Measurements from ENCODE around the gene GSTM2. TPM values are rescaled to one million over a fixed set of nuclear protein-coding genes. Genes with fewer than 3 reads are reported as not detected.

Gene GSTM2
- total RNA-seq, 2 donors from 2014 or later, result 49.0 to 72.4 TPM

DNA sequence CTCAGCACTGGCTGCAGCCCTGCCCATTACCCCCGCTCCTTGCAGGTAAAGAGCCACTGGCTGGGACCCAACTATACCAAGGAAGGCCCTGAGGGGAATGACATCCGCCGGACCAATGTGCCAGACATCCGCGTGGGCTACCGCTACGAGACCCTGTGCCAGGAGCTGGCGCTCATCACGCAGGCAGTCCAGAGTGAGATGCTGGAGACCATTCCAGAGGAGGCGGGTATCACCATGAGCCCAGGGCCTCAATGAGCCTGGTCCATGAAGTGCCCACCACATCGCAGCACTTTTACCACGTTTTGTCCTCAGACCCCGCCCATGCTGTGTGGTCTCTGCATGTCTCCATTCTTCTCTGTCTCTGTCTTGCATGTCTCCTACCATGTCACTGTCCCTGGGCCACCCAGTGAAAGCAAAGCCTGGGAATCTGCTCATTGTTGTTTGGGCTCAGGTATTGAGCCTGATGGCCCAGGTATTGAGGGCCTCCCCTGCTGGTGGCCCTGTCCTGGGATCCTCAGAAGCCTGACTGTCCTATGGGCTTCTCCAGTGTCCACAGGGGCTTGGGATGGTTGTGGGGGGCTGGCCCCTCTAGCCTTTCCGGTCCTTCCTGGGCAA lies 36.9 kb upstream of the GSTM2 start:
- H3K27me3 ChIP-seq (replicated peaks; ENCODE audit: insufficient read depth), result no peaks in the 10 kb centered on the region
- H3K36me3 ChIP-seq, result peaks cover 52% of the 10 kb centered on the region
- no peak overlapping the region for H3K4me3 ChIP-seq
- DNase-seq (ENCODE audit: low spot score), result no peak
- ATAC-seq (ENCODE audit: insufficient number of reproducible peaks, low FRiP score, low read depth), result no peak
- no peak overlapping the region for H3K27ac ChIP-seq
- TF ChIP-seq, protein P1, sequence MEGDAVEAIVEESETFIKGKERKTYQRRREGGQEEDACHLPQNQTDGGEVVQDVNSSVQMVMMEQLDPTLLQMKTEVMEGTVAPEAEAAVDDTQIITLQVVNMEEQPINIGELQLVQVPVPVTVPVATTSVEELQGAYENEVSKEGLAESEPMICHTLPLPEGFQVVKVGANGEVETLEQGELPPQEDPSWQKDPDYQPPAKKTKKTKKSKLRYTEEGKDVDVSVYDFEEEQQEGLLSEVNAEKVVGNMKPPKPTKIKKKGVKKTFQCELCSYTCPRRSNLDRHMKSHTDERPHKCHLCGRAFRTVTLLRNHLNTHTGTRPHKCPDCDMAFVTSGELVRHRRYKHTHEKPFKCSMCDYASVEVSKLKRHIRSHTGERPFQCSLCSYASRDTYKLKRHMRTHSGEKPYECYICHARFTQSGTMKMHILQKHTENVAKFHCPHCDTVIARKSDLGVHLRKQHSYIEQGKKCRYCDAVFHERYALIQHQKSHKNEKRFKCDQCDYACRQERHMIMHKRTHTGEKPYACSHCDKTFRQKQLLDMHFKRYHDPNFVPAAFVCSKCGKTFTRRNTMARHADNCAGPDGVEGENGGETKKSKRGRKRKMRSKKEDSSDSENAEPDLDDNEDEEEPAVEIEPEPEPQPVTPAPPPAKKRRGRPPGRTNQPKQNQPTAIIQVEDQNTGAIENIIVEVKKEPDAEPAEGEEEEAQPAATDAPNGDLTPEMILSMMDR (IDR thresholded peaks at IDR 0.05), result no peak
- H3K4me1 ChIP-seq (ENCODE audit: control insufficient read depth in 1 of 2, low read depth in 2 of 2), result peaks cover under 1 to 3% of the 10 kb centered on the region in 2 donors
- no peaks in the 10 kb centered on the region for H3K9me3 ChIP-seq

DNA sequence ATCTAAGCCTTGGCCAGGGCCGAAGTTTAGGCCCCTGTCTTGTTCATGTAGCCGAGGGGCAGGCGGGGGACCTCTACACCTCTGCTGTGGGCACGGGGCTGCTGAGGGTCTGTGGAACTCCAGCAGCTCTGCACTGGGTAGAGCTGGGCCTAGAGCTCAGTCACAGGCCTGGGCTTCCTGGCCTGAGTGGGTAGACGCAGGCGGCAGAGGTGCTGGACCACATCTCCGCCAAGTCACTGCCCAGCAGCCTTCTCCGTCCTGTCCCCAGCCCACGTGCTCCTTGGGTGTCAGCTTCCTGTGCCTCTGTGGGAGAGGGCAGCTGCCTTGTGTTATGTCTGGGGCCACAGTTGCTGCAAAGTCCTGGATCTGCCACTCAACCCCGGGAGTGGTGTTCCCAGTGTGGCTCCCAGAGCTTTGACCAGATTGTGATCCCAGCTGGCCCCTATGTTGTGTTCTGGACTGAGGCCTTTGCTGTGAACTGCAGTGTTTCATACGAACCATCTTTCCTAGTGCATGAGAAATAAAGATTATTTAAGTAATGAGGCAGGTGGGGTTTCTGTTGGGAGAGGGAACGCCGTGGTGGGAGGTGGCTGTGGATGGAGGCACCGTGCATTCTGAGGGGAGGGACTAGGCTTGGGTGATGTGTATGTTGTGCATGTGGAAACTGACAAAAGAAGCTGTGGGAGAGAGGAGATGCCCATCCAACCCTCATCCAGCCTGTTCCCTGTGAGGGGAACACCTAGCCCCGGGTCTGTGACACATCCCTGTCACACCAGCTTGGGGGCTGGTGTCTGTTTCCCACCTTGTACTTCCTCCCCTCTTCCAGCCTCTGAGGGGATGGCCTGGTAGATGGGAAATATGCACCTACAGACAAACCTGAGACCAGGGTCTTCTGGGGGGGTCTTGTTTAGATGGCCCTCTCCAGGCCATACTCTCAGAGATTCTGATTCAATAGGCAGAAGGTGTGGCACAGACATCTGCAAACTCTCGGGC lies 36.0 kb upstream of the GSTM2 start:
- Histone ChIP-seq H3K27me3 (replicated peaks; ENCODE audit: insufficient read depth) (no peaks in the 10 kb centered on the region), H3K36me3 (peaks cover 44% of the 10 kb centered on the region), H3K9me3 (no peaks in the 10 kb centered on the region), H3K4me1 (ENCODE audit: control insufficient read depth in 1 of 2, low read depth in 2 of 2) (peaks cover 4 to 6% of the 10 kb centered on the region in 2 donors), H3K27ac (no peak overlapping the region), H3K4me3 (no peak overlapping the region)
- TF ChIP-seq, protein P1 (IDR thresholded peaks at IDR 0.05), result no peak
- ATAC-seq (ENCODE audit: insufficient number of reproducible peaks, low FRiP score, low read depth) (no peak), DNase-seq (ENCODE audit: low spot score) (no peak)

DNA sequence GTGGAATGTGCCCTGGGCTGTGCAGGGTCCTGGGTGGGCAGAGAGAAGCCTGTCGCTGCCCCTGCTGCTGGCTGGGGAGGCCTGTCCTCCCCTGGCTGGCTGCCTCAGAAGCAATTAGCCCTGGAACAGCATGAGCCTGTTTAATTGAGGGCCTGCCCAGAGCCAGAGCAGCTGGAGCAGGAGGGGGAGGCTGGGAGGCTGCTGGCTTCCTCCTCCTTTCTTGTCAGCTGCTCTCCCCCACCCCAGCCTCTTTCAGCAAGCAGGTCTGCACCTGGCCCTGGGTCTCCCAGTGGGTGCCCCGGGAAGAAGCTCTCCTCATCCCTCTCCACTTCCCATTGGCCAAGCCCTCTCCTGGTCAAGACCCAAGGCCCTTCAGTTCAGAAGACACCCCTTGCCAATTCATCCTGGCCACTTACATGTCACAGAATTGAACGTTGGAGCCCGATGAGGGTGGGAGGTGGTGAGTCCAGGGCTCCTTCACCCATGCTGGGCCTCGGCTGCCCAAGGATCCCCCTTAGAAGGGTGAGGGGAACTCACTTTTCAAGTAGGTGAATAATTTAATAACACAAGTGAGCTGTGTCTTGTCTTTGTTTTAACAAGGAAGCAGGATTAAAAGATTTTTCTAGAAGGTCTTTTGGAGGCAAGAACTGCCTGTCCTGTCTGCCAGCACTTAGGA lies 35.0 kb upstream of the GSTM2 start:
- peaks cover 35% of the 10 kb centered on the region for H3K36me3 ChIP-seq
- H3K4me1 ChIP-seq (ENCODE audit: control insufficient read depth in 1 of 2, low read depth in 2 of 2), result peaks cover 4 to 6% of the 10 kb centered on the region in 2 donors
- ATAC-seq (ENCODE audit: insufficient number of reproducible peaks, low FRiP score, low read depth) (no peak), DNase-seq (ENCODE audit: low spot score) (no peak)
- H3K27me3 ChIP-seq (replicated peaks; ENCODE audit: insufficient read depth), result no peaks in the 10 kb centered on the region
- no peak overlapping the region for H3K27ac ChIP-seq
- H3K9me3 ChIP-seq, result no peaks in the 10 kb centered on the region
- TF ChIP-seq, protein P1 (IDR thresholded peaks at IDR 0.05), result no peak
- no peak overlapping the region for H3K4me3 ChIP-seq

DNA sequence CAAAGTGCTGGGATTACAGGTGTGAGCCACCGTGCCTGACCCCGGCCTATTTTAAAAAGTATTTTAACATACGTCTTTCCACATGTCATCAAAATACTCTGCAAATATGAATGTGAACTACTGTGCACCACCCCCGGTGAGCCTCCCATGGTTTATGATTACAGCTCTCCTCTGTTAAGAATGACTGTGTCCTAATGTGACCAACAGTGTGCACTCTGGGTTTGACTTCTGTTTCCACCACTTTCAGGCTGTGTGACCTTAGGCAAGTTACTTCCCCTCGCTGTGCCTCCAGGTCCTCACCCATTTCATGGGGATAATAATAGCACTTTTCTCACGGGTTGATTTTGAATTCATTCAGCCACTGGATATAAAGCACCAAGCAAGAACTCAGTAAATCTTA lies 33.6 kb upstream of the GSTM2 start:
- Histone ChIP-seq H3K27ac (no peak overlapping the region), H3K4me1 (ENCODE audit: control insufficient read depth in 1 of 2, low read depth in 2 of 2) (peaks cover 4 to 6% of the 10 kb centered on the region in 2 donors)
- ATAC-seq (ENCODE audit: insufficient number of reproducible peaks, low FRiP score, low read depth), result no peak

More for the DNA sequence above, 33.6 kb upstream of the GSTM2 start:
- TF ChIP-seq, protein P1 (IDR thresholded peaks at IDR 0.05), result no peak
- H3K27me3 ChIP-seq (replicated peaks; ENCODE audit: insufficient read depth), result no peaks in the 10 kb centered on the region
- no peaks in the 10 kb centered on the region for H3K9me3 ChIP-seq
- H3K36me3 ChIP-seq, result peaks cover 20% of the 10 kb centered on the region
- no peak overlapping the region for H3K4me3 ChIP-seq
- DNase-seq (ENCODE audit: low spot score), result no peak

All from thoracic aorta (tissue), 2 donors.